GM21515 (cell line): ENCODE data around the gene CSF2RB.

Source experiments
- ATAC-seq: cut with Tn5 transposase; IDR thresholded peaks from one replicate; pipeline ENCODE4 v1.9.1; 2021; ENCODE audit not compliant: unreplicated experiment

The CSF2RB gene

GRCh38 chr22:36913427-36914389, at the start of gene CSF2RB:
Gene CSF2RB, plus strand, starts transcription at chr22:36913628. Its CDS starts 8,580 bp downstream, at chr22:36922208.
- peak; percentile 50 for ATAC-seq

GRCh38 chr22:36863979-36864378, 49.4 kb upstream of the CSF2RB start:
- no peak for ATAC-seq

- no peak for ATAC-seq
These were observed 48.8 kb upstream of the CSF2RB start for GRCh38 chr22:36864454-36865215.

GRCh38 chr22:36865346-36865745, 48.1 kb upstream of the CSF2RB start:
- ATAC-seq = no peak

GRCh38 chr22:36867695-36868094, 45.7 kb upstream of the CSF2RB start:
- ATAC-seq = no peak

- no peak for ATAC-seq
These were observed 44.8 kb upstream of the CSF2RB start for GRCh38 chr22:36868546-36869181.

GRCh38 chr22:36870250-36870649, 43.2 kb upstream of the CSF2RB start:
- ATAC-seq = no peak

GRCh38 chr22:36871669-36872081, 41.8 kb upstream of the CSF2RB start:
- ATAC-seq = no peak

- no peak for ATAC-seq
These were observed 41.3 kb upstream of the CSF2RB start for GRCh38 chr22:36872084-36872483.

- ATAC-seq = no peak
These were observed 40.4 kb upstream of the CSF2RB start for GRCh38 chr22:36872866-36873498.

GRCh38 chr22:36873614-36874308, 39.7 kb upstream of the CSF2RB start:
- ATAC-seq = peak; percentile 69

GRCh38 chr22:36874309-36874696, 39.1 kb upstream of the CSF2RB start:
- no peak for ATAC-seq

- no peak for ATAC-seq
These were observed 38.7 kb upstream of the CSF2RB start for GRCh38 chr22:36874736-36875135.

GRCh38 chr22:36875741-36876140, 37.7 kb upstream of the CSF2RB start:
- no peak for ATAC-seq

GRCh38 chr22:36879775-36880174, 33.7 kb upstream of the CSF2RB start:
- ATAC-seq = no peak

GRCh38 chr22:36881504-36882245, 31.8 kb upstream of the CSF2RB start:
- ATAC-seq = no peak

- no peak for ATAC-seq
These were observed 28.9 kb upstream of the CSF2RB start for GRCh38 chr22:36884349-36885158.

GRCh38 chr22:36885474-36885873, 28.0 kb upstream of the CSF2RB start:
- no peak for ATAC-seq

GRCh38 chr22:36886016-36886415, 27.4 kb upstream of the CSF2RB start:
- ATAC-seq = no peak
